Measurements from ENCODE around the gene TLE6. TPM values are rescaled to one million over a fixed set of nuclear protein-coding genes. Genes with fewer than 3 reads are reported as not detected.
"Not testable (repeated sequence)": the region's sequence is repeated elsewhere in the genome, so short reads cannot be mapped to it uniquely, and the experiment has no call there.

TLE6 gene
- total RNA-seq, 6 donors from 2014 or later = 4.1 to 49.2 (median 5.4) TPM

- peak in 1 of 2 donors; percentile 4 for ATAC-seq (ENCODE audit: low FRiP score in 2 of 2)
- no peaks in the 10 kb centered on the region for H3K27me3 ChIP-seq
- WGBS, 2 donors = 85 to 86% methylated on average over 34 to 37 of the region's 37 CpGs
- no peaks in the 10 kb centered on the region for H3K9me3 ChIP-seq
- H3K4me3 ChIP-seq = no peak overlapping the region
- TF ChIP-seq EP300 (IDR thresholded peaks at IDR 0.05) = no peak
- TF ChIP-seq POLR2A (IDR thresholded peaks at IDR 0.05) = no peak
- TF ChIP-seq CTCF (IDR thresholded peaks at IDR 0.05) = no peak
- no peak for TF ChIP-seq POLR2AphosphoS5 (IDR thresholded peaks at IDR 0.05)
- peaks cover 0 to 93% (median 50%) of the 10 kb centered on the region in 4 donors for H3K36me3 ChIP-seq
- H3K4me1 ChIP-seq = no peaks in the 10 kb centered on the region
- no peak overlapping the region for H3K27ac ChIP-seq
- DNase-seq = no peak
Measured at GRCh38 chr19:3006075-3006767, 28.9 kb downstream of the TLE6 start.

- no peaks in the 10 kb centered on the region for H3K4me1 ChIP-seq
- no peak for ATAC-seq (ENCODE audit: low FRiP score in 2 of 2)
- H3K27me3 ChIP-seq = no peaks in the 10 kb centered on the region
- no peak overlapping the region for H3K27ac ChIP-seq
- H3K36me3 ChIP-seq = peaks cover 0 to 94% (median 49%) of the 10 kb centered on the region in 4 donors
- TF ChIP-seq POLR2A (IDR thresholded peaks at IDR 0.05) (no peak), CTCF (IDR thresholded peaks at IDR 0.05) (no peak), POLR2AphosphoS5 (IDR thresholded peaks at IDR 0.05) (no peak), EP300 (IDR thresholded peaks at IDR 0.05) (no peak)
- no peak overlapping the region for H3K4me3 ChIP-seq
- 83 to 90% methylated on average over 9 of the region's 9 CpGs for WGBS, 2 donors
- no peak for DNase-seq
- no peaks in the 10 kb centered on the region for H3K9me3 ChIP-seq
Measured at GRCh38 chr19:3007975-3008374, 30.6 kb downstream of the TLE6 start.

- Histone ChIP-seq H3K9me3 (no peaks in the 10 kb centered on the region), H3K27me3 (no peaks in the 10 kb centered on the region), H3K36me3 (peaks cover 0 to 97% (median 54%) of the 10 kb centered on the region in 4 donors), H3K27ac (no peak overlapping the region), H3K4me1 (no peaks in the 10 kb centered on the region), H3K4me3 (no peak overlapping the region)
- TF ChIP-seq POLR2A (IDR thresholded peaks at IDR 0.05) = no peak
- TF ChIP-seq EP300 (IDR thresholded peaks at IDR 0.05) = no peak
- no peak for TF ChIP-seq POLR2AphosphoS5 (IDR thresholded peaks at IDR 0.05)
- TF ChIP-seq CTCF (IDR thresholded peaks at IDR 0.05) = no peak
- DNase-seq (no peak), ATAC-seq (ENCODE audit: low FRiP score in 2 of 2) (no peak)
- 75 to 90% methylated on average over 6 of the region's 6 CpGs for whole genome bisulfite sequencing, 2 donors
Measured at GRCh38 chr19:3008994-3009393, 31.6 kb downstream of the TLE6 start.

- WGBS, 2 donors = 87 to 94% methylated on average over 10 to 13 of the region's 13 CpGs
- Histone ChIP-seq H3K27ac (no peak overlapping the region), H3K9me3 (no peaks in the 10 kb centered on the region), H3K4me3 (no peak overlapping the region), H3K27me3 (no peaks in the 10 kb centered on the region), H3K36me3 (peaks cover 0 to 96% (median 50%) of the 10 kb centered on the region in 4 donors), H3K4me1 (no peaks in the 10 kb centered on the region)
- TF ChIP-seq POLR2A (IDR thresholded peaks at IDR 0.05) = no peak
- TF ChIP-seq CTCF (IDR thresholded peaks at IDR 0.05) = no peak
- no peak for TF ChIP-seq EP300 (IDR thresholded peaks at IDR 0.05)
- TF ChIP-seq POLR2AphosphoS5 (IDR thresholded peaks at IDR 0.05) = no peak
- ATAC-seq (ENCODE audit: low FRiP score in 2 of 2) = no peak
- DNase-seq = peak in 1 of 2 donors; percentile 47
Measured at GRCh38 chr19:3010871-3011270, 33.5 kb downstream of the TLE6 start.

- H3K27me3 ChIP-seq; H3K4me1 ChIP-seq; H3K27ac ChIP-seq; H3K4me3 ChIP-seq; H3K9me3 ChIP-seq; ATAC-seq (ENCODE audit: low FRiP score in 2 of 2); DNase-seq: not testable (repeated sequence)
- H3K36me3 ChIP-seq = peaks cover 0 to 91% (median 45%) of the 10 kb centered on the region in 4 donors
- 76 to 83% methylated on average over 13 of the region's 13 CpGs for WGBS, 2 donors
Measured at GRCh38 chr19:3012059-3012458, 34.7 kb downstream of the TLE6 start.

Measured in upper lobe of left lung (tissue), 6 donors.